HepG2 (cell line): ENCODE results near the gene OLFM2. TPM values are rescaled to one million over a fixed set of nuclear protein-coding genes. Genes with fewer than 3 reads are reported as not detected.

Source experiments
- ZNF142 ChIP-seq: sonication (generic); formaldehyde crosslinking; IDR thresholded peaks from 2 replicates; pipeline ENCODE4 v1.4.0; 2020; ENCODE audit warnings: missing genetic modification reagents
- ZNF18 ChIP-seq: sonication (generic); formaldehyde crosslinking; IDR thresholded peaks from 2 replicates; pipeline ENCODE4 v1.8.0; 2022; ENCODE audit warnings: mild to moderate bottlenecking, missing genetic modification reagents; ENCODE audit not compliant: insufficient replicate concordance
- ZNF337 ChIP-seq: sonication (generic); formaldehyde crosslinking; IDR thresholded peaks from 2 replicates; pipeline ENCODE4 v1.5.1; 2020; ENCODE audit warnings: missing genetic modification reagents, low read depth, mild to moderate bottlenecking, borderline replicate concordance
- ZSCAN12 ChIP-seq: sonication (generic); formaldehyde crosslinking; IDR thresholded peaks from 2 replicates; pipeline ENCODE4 v1.9.0; 2021; ENCODE audit warnings: mild to moderate bottlenecking, missing genetic modification reagents
- ZSCAN30 ChIP-seq: sonication (generic); formaldehyde crosslinking; IDR thresholded peaks from 2 replicates; pipeline ENCODE4 v1.5.0; 2020; ENCODE audit warnings: mild to moderate bottlenecking, missing genetic modification reagents
- polyA plus RNA-seq, 8 experiments: library from polyadenylated mRNA; depleted of rRNA in 3 of 8; stranded (reverse) in 7 of 8; unstranded in 1 of 8; fragments of >200 nt; fragmentation: Illumina TruSeq in 4 of 8; extraction: Trizol in 4 of 8; gene quantifications; 2 replicates each; pipeline versions ENCODE4 v1.2.1 to v1.2.3, GENCODE V29; 2011 to 2016; ENCODE audit warnings: low read depth in 4 of 8, missing spikeins in 1 of 8, mixed read lengths in 1 of 8; ENCODE audit not compliant: insufficient read depth in 1 of 8
- total RNA-seq, 5 experiments: library from RNA; depleted of rRNA; stranded (reverse); fragments of >200 nt; fragmentation: Illumina TruSeq; extraction: Trizol; gene quantifications; 2 replicates each; pipeline ENCODE4 v1.2.3, GENCODE V29; 2016; ENCODE audit warnings: low read depth in 1 of 5

Gene OLFM2
- total and polyA plus RNA-seq, 2 of the 13 experiments (the other 11 are each of a cell fraction or from before 2014, with no cell fraction given): 0.20 to 0.51 TPM

DNA sequence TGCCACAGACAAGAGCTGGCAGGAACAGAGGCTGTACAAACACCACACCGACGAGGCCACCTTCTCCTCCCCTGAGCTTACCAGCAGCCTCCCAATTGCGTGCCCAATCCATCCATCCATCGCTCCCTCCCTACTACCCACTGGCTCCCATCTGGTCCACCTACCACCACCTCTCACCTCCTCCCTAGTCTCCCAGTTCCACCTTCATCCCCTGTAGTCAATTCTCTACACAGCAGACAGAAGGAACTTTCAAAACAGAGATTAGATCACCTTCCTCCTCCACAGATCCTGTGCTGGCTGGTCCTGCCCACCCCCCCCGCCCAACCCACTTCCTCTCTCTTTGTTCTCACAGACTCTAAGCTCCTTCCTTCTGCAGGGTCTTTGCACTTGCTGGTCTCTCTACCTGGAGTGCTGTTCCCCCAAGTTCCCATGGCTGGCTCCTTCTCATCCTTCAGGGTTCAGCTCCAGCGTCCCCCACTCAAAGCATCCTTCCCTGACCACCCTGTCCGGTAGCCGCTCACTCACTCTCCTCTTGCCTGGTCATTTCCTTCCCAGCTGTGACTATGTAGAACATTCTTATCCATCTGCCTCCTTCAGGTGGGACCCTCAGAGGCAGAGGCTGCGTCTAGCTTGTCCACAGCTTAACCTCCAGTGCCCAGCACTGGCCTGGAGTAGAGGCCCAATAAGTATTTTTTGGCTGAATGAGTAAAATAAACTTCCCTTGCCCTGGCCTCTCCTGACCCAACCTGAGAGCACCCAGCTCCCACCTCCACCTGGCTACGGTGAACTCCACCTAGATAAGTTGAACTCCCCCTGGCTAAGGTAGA lies 78.2 kb downstream of the OLFM2 start (continued):
- no peak for TF ChIP-seq ZNF18
- no peak for TF ChIP-seq ZNF142 (CRISPR knock-in tag)
- no peak for TF ChIP-seq ZSCAN30 (CRISPR knock-in tag)
- TF ChIP-seq ZNF337: no peak
- no peak for TF ChIP-seq ZSCAN12 (CRISPR knock-in tag)
- TF ChIP-seq, all 625 proteins: peak for 0
